OCI-LY7 (cell line): Measurements from ENCODE around the gene FAM170B. TPM values are rescaled to one million over a fixed set of nuclear protein-coding genes. Genes with fewer than 3 reads are reported as not detected.

Experiments used
- BruUV-seq: library from RNA; stranded (reverse); fragments of 400-500 nt; replicated peaks from 2 replicates; lab custom pipeline; 2021; lab: Mats Ljungman, UMichigan
- CTCF ChIA-PET: fragments of 300-600 bp; sonication (Branson Sonifier 250); formaldehyde crosslinking; loops from one replicate; lab custom pipeline; 2022; ENCODE audit warnings: antibody characterized with exemption; ENCODE audit not compliant: unreplicated experiment; lab: Charles Lee
- POLR2A ChIA-PET: fragments of 300-600 bp; sonication (Branson Sonifier 250); formaldehyde crosslinking; loops from one replicate; lab custom pipeline; 2022; ENCODE audit warnings: antibody characterized with exemption; lab: Charles Lee
- DNase-seq: peaks from one replicate; pipeline ENCODE4 v3.0.0-alpha.2; 2015; ENCODE audit warnings: low spot score
- H2AFZ ChIP-seq: fragments of 200-600 bp; sonication (generic), shearing (Covaris generic); 2 replicates; pipeline ENCODE4 v1.6.1; 2014; ENCODE audit warnings: mild to moderate bottlenecking, antibody characterized with exemption, low read length, moderate library complexity
- H3K27ac ChIP-seq: fragments of 200-600 bp; sonication (generic); 2 replicates; pipeline ENCODE4 v1.5.1; 2014; ENCODE audit warnings: mixed run types, low read depth, mild to moderate bottlenecking, moderate library complexity, low read length, inconsistent platforms; ENCODE audit not compliant: poor library complexity, severe bottlenecking
- H3K36me3 ChIP-seq: fragments of 200-600 bp; sonication (generic); 2 replicates; pipeline ENCODE4 v1.6.1; 2014; ENCODE audit warnings: mild to moderate bottlenecking, antibody characterized with exemption, low read length, moderate library complexity, mixed read lengths; ENCODE audit not compliant: insufficient read depth
- H3K4me1 ChIP-seq: fragments of 200-600 bp; sonication (generic); 2 replicates; pipeline ENCODE4 v1.5.1; 2014; ENCODE audit warnings: mild to moderate bottlenecking, low read length; ENCODE audit not compliant: insufficient read depth, poor library complexity, severe bottlenecking
- H3K4me2 ChIP-seq: fragments of 200-600 bp; sonication (generic); 2 replicates; pipeline ENCODE4 v1.6.1; 2014; ENCODE audit warnings: mild to moderate bottlenecking, low read length
- H3K4me3 ChIP-seq: fragments of 200-600 bp; sonication (generic); 2 replicates; pipeline ENCODE4 v1.5.1; 2014; ENCODE audit warnings: mild to moderate bottlenecking, low read depth, low read length; ENCODE audit not compliant: poor library complexity, severe bottlenecking
- H3K79me2 ChIP-seq: fragments of 200-600 bp; sonication (generic); 2 replicates; pipeline ENCODE4 v1.6.1; 2016; ENCODE audit warnings: low read depth, mild to moderate bottlenecking, low read length, moderate library complexity, mixed read lengths; ENCODE audit not compliant: insufficient read depth
- H3K9me2 ChIP-seq: fragments of 200-600 bp; sonication (generic); 2 replicates; pipeline ENCODE4 v1.6.1; 2016; ENCODE audit warnings: mild to moderate bottlenecking, low read length, mixed read lengths; ENCODE audit not compliant: insufficient read depth
- H3K9me3 ChIP-seq: fragments of 200-600 bp; sonication (generic); 2 replicates; pipeline ENCODE4 v1.6.1; 2014; ENCODE audit warnings: mild to moderate bottlenecking, mixed run types, low read length, mixed read lengths
- H4K20me1 ChIP-seq: fragments of 200-600 bp; sonication (generic); 2 replicates; pipeline ENCODE4 v1.6.1; 2014; ENCODE audit warnings: mild to moderate bottlenecking, antibody characterized with exemption, low read length, moderate library complexity, mixed read lengths; ENCODE audit not compliant: insufficient read depth
- EZH2phosphoT487 ChIP-seq: fragments of 200-600 bp; sonication (generic); IDR thresholded peaks from 2 replicates; pipeline ENCODE4 v1.6.1; 2018; ENCODE audit warnings: low read depth, borderline replicate concordance, mild to moderate bottlenecking, mixed run types, antibody characterized with exemption, low read length, moderate library complexity, mixed read lengths
- intact Hi-C: fragments of 100-400 bp; cut with micrococcal nuclease; formaldehyde crosslinking; loops from one replicate; pipeline ENCODE4 v1.10.0; 2022; ENCODE audit not compliant: unreplicated experiment
- total RNA-seq, 2 experiments: library from RNA; depleted of rRNA in 1 of 2; stranded (reverse); fragments of >200 nt in 1 of 2; shearing (Covaris generic) in 1 of 2; gene quantifications; 2 replicates each; pipeline ENCODE4 v1.2.3, GENCODE V29; 2014 to 2022
- TF ChIP-seq, protein P1 (sequence below): fragments of 200-600 bp; sonication (generic); conservative IDR thresholded peaks from 2 replicates; pipeline ENCODE4 v1.5.1; 2014; ENCODE audit warnings: mild to moderate bottlenecking, antibody characterized with exemption, low read length, moderate library complexity, mixed read lengths

The FAM170B gene
- total RNA-seq, 2 experiments from 2014 or later: 0.23 to 0.38 TPM

- no peak for DNase-seq
- no TSS peak for BruUV-seq
- Histone ChIP-seq H3K4me3 (no peak overlapping the region), H3K4me1 (peaks cover 12% of the 10 kb centered on the region), H3K27ac (no peak overlapping the region), H3K9me3 (no peaks in the 10 kb centered on the region), H3K4me2 (no peak overlapping the region), H4K20me1 (no peaks in the 10 kb centered on the region), H3K36me3 (no peaks in the 10 kb centered on the region), H3K9me2 (no peaks in the 10 kb centered on the region), H2AFZ (no peak overlapping the region), H3K79me2 (no peaks in the 10 kb centered on the region)
- ChIA-PET CTCF (no interaction called here), POLR2A (no interaction called here)
- intact Hi-C loops: no loop called here
- TF ChIP-seq, protein P1, sequence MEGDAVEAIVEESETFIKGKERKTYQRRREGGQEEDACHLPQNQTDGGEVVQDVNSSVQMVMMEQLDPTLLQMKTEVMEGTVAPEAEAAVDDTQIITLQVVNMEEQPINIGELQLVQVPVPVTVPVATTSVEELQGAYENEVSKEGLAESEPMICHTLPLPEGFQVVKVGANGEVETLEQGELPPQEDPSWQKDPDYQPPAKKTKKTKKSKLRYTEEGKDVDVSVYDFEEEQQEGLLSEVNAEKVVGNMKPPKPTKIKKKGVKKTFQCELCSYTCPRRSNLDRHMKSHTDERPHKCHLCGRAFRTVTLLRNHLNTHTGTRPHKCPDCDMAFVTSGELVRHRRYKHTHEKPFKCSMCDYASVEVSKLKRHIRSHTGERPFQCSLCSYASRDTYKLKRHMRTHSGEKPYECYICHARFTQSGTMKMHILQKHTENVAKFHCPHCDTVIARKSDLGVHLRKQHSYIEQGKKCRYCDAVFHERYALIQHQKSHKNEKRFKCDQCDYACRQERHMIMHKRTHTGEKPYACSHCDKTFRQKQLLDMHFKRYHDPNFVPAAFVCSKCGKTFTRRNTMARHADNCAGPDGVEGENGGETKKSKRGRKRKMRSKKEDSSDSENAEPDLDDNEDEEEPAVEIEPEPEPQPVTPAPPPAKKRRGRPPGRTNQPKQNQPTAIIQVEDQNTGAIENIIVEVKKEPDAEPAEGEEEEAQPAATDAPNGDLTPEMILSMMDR: no peak
- TF ChIP-seq EZH2phosphoT487: no peak
Measured at GRCh38 chr10:49166484-49167400, 32.9 kb upstream of the FAM170B start.

GRCh38 chr10:49165821-49166483 lies 32.1 kb upstream of the FAM170B start:
- no peaks in the 10 kb centered on the region for H3K9me3 ChIP-seq
- H3K9me2 ChIP-seq: no peaks in the 10 kb centered on the region
- H4K20me1 ChIP-seq: no peaks in the 10 kb centered on the region
- POLR2A ChIA-PET: no interaction called here
- TF ChIP-seq, protein P1: no peak
- no peak for TF ChIP-seq EZH2phosphoT487
- H3K27ac ChIP-seq: no peak overlapping the region
- no peak overlapping the region for H3K4me2 ChIP-seq
- no peaks in the 10 kb centered on the region for H3K36me3 ChIP-seq
- no peak overlapping the region for H2AFZ ChIP-seq
- no peak for DNase-seq
- CTCF ChIA-PET: no interaction called here
- intact Hi-C loops: no loop called here
- no peak overlapping the region for H3K4me3 ChIP-seq
- no TSS peak for BruUV-seq
- H3K4me1 ChIP-seq: peaks cover 15% of the 10 kb centered on the region
- H3K79me2 ChIP-seq: no peaks in the 10 kb centered on the region

DNA sequence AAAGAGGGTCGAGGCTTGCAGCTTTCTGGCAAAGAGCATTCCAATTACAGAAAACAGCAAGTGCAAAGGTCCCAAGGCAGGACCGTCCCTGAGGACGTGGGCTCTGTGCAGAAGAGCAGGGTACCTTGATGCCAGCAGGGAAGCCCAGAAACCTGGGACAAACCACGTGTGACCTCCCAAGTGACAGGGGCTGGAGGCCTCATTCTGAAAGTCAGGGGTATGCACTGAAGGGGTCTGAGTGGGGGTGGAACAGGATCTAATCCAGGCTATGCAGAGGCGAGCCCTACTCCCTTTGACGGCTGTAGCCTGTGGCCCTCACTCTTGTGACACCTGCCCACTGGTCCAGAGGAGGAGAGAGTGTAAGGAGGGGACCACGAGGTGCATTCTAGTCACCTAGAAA lies 31.4 kb upstream of the FAM170B start:
- no peak for TF ChIP-seq EZH2phosphoT487
- TF ChIP-seq, protein P1: no peak
- no TSS peak for BruUV-seq
- no peaks in the 10 kb centered on the region for H3K9me3 ChIP-seq
- CTCF ChIA-PET: no interaction called here
- H3K27ac ChIP-seq: no peak overlapping the region
- no peaks in the 10 kb centered on the region for H3K79me2 ChIP-seq
- no peaks in the 10 kb centered on the region for H3K36me3 ChIP-seq
- no peaks in the 10 kb centered on the region for H4K20me1 ChIP-seq
- no peaks in the 10 kb centered on the region for H3K9me2 ChIP-seq
- no peak for DNase-seq
- POLR2A ChIA-PET: no interaction called here
- intact Hi-C loops: no loop called here
- no peak overlapping the region for H3K4me2 ChIP-seq
- H3K4me1 ChIP-seq: peaks cover 15% of the 10 kb centered on the region
- H2AFZ ChIP-seq: no peak overlapping the region
- H3K4me3 ChIP-seq: no peak overlapping the region
